ENCODE results near the gene EPHB1. TPM values are rescaled to one million over a fixed set of nuclear protein-coding genes. Genes with fewer than 3 reads are reported as not detected.

EPHB1 gene
- total RNA-seq, 1 experiment from 2014 or later, result 0.86 TPM

- Histone ChIP-seq H2AFZ (ENCODE audit: low read depth, low read length, poor library complexity, severe bottlenecking) (no peak overlapping the region), H3K27ac (ENCODE audit: low read depth, low read length) (no peak overlapping the region), H3K4me2 (ENCODE audit: low read length) (no peak overlapping the region), H3K9me3 (ENCODE audit: control insufficient read depth in 1 of 2, insufficient read depth in 1 of 2, low read depth in 1 of 2, low read length in 2 of 2) (no peaks in the 10 kb centered on the region), H3K9ac (ENCODE audit: low read length) (no peak overlapping the region), H4K20me1 (ENCODE audit: insufficient read depth) (no peaks in the 10 kb centered on the region), H3K4me3 (replicated peaks in 1 of 2; ENCODE audit: low read depth in 1 of 2, low read length in 2 of 2) (no peak overlapping the region), H3K27me3 (ENCODE audit: insufficient read depth, low read length) (peaks cover 16% of the 10 kb centered on the region; the same call in 1 of the 2 replicates), H3K79me2 (ENCODE audit: insufficient read depth, low read length) (no peaks in the 10 kb centered on the region), H3K9me2 (ENCODE audit: insufficient read depth) (no peaks in the 10 kb centered on the region), H3K4me1 (ENCODE audit: control insufficient read depth in 1 of 2, insufficient read depth in 2 of 2, low read length in 2 of 2) (no peaks in the 10 kb centered on the region), H3K36me3 (ENCODE audit: control insufficient read depth in 1 of 2, insufficient read depth in 2 of 2, low read length in 2 of 2) (no peaks in the 10 kb centered on the region)
- CTCF ChIA-PET, result no interaction called here
- RAD21 ChIA-PET (ENCODE audit: low non-redundant PET in 1 of 2, low total read pairs in 2 of 2, uncharacterized antibody in 2 of 2, unreplicated experiment in 2 of 2), result no interaction called here
- TF ChIP-seq SRF (IDR thresholded peaks at IDR 0.05; ENCODE audit: low read depth) (no peak), EZH2 (IDR thresholded peaks at IDR 0.05) (no peak), EZH2phosphoT487 (IDR thresholded peaks at IDR 0.05; ENCODE audit: borderline replicate concordance) (no peak), REST (IDR thresholded peaks at IDR 0.05; ENCODE audit: low read depth) (no peak), SP1 (IDR thresholded peaks at IDR 0.05; ENCODE audit: low read depth) (no peak), ELF1 (IDR thresholded peaks at IDR 0.05; ENCODE audit: borderline replicate concordance, low read depth) (no peak), SIN3A (IDR thresholded peaks at IDR 0.05; ENCODE audit: low read depth) (no peak), CEBPB (IDR thresholded peaks at IDR 0.05; ENCODE audit: low read depth) (no peak), RAD21 (IDR thresholded peaks at IDR 0.05; ENCODE audit: low read depth) (no peak), ZFX (IDR thresholded peaks at IDR 0.05) (no peak), JUND (IDR thresholded peaks at IDR 0.05) (no peak)
- TF ChIP-seq, protein P1, sequence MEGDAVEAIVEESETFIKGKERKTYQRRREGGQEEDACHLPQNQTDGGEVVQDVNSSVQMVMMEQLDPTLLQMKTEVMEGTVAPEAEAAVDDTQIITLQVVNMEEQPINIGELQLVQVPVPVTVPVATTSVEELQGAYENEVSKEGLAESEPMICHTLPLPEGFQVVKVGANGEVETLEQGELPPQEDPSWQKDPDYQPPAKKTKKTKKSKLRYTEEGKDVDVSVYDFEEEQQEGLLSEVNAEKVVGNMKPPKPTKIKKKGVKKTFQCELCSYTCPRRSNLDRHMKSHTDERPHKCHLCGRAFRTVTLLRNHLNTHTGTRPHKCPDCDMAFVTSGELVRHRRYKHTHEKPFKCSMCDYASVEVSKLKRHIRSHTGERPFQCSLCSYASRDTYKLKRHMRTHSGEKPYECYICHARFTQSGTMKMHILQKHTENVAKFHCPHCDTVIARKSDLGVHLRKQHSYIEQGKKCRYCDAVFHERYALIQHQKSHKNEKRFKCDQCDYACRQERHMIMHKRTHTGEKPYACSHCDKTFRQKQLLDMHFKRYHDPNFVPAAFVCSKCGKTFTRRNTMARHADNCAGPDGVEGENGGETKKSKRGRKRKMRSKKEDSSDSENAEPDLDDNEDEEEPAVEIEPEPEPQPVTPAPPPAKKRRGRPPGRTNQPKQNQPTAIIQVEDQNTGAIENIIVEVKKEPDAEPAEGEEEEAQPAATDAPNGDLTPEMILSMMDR (IDR thresholded peaks at IDR 0.05 in 2 of 3, conservative IDR thresholded peaks at IDR 0.05 in 1 of 3; ENCODE audit: borderline replicate concordance in 1 of 3, insufficient read depth in 1 of 3, low read depth in 2 of 3, low read length in 2 of 3), result no peak
- no peak for DNase-seq (ENCODE audit: low read depth, low spot score)
- intact Hi-C loops (cut with micrococcal nuclease), result no loop called here
- no peak for ATAC-seq
- BruUV-seq (replicated peaks), result no TSS peak
- POLR2A ChIA-PET, result no interaction called here
Observed at GRCh38 chr3:135197246-135197645, 402.2 kb downstream of the EPHB1 start.

Measured in HCT116 (cell line).